ENCODE measurements around the gene C5orf22. TPM values are rescaled to one million over a fixed set of nuclear protein-coding genes. Genes with fewer than 3 reads are reported as not detected.

The C5orf22 gene
- total RNA-seq, 2 experiments from 2014 or later: 9.8 to 12.3 TPM

- TF ChIP-seq CTCF (IDR thresholded peaks at IDR 0.05): no peak
- no peak overlapping the region for H3K27ac Mint-ChIP-seq
- H3K9me3 Mint-ChIP-seq: no peaks in the 10 kb centered on the region
- H3K27me3 Mint-ChIP-seq: peaks cover 22% of the 10 kb centered on the region
- Histone ChIP-seq H3K27ac (ENCODE audit: low read depth in 1 of 2, low read length in 2 of 2) (no peak overlapping the region), H3K4me1 (ENCODE audit: insufficient read depth, low read length) (no peaks in the 10 kb centered on the region), H3K9me3 (ENCODE audit: control insufficient read depth in 1 of 2, insufficient read depth in 1 of 2, low read length in 2 of 2) (no peaks in the 10 kb centered on the region), H3K4me3 (ENCODE audit: low read length) (no peak overlapping the region), H3K36me3 (ENCODE audit: insufficient read depth, low read length) (no peaks in the 10 kb centered on the region), H3K27me3 (ENCODE audit: control insufficient read depth in 1 of 2, insufficient read depth in 2 of 2, low read length in 2 of 2) (peaks cover 3 to 5% of the 10 kb centered on the region in 2 experiments)
- ATAC-seq (ENCODE audit: poor library complexity) (no peak), DNase-seq (no peak)
- CTCF ChIA-PET: no interaction called here
- H3K36me3 Mint-ChIP-seq (ENCODE audit: low read depth): no peaks in the 10 kb centered on the region
- POLR2A ChIA-PET: no interaction called here
- intact Hi-C loops (cut with DNase I, micrococcal nuclease): no loop called here
- H3K4me3 Mint-ChIP-seq: no peak overlapping the region
- H3K4me1 Mint-ChIP-seq (ENCODE audit: low read depth): no peaks in the 10 kb centered on the region
Measured at GRCh38 chr5:31585895-31586270, 53.8 kb downstream of the C5orf22 start.

- POLR2A ChIA-PET: no interaction called here
- ATAC-seq (ENCODE audit: poor library complexity) (no peak), DNase-seq (no peak)
- TF ChIP-seq CTCF (IDR thresholded peaks at IDR 0.05): no peak
- Mint-ChIP-seq H3K4me1 (ENCODE audit: low read depth) (no peaks in the 10 kb centered on the region), H3K36me3 (ENCODE audit: low read depth) (no peaks in the 10 kb centered on the region), H3K9me3 (no peaks in the 10 kb centered on the region), H3K27ac (no peak overlapping the region), H3K4me3 (no peak overlapping the region), H3K27me3 (peaks cover 17% of the 10 kb centered on the region)
- no peaks in the 10 kb centered on the region for H3K4me1 ChIP-seq (ENCODE audit: insufficient read depth, low read length)
- intact Hi-C loops (cut with DNase I, micrococcal nuclease): no loop called here
- no peak overlapping the region for H3K27ac ChIP-seq (ENCODE audit: low read depth in 1 of 2, low read length in 2 of 2)
- H3K4me3 ChIP-seq (ENCODE audit: low read length): no peak overlapping the region
- H3K27me3 ChIP-seq (ENCODE audit: control insufficient read depth in 1 of 2, insufficient read depth in 2 of 2, low read length in 2 of 2): peaks cover 3 to 5% of the 10 kb centered on the region in 2 experiments
- CTCF ChIA-PET: no interaction called here
- no peaks in the 10 kb centered on the region for H3K36me3 ChIP-seq (ENCODE audit: insufficient read depth, low read length)
- no peaks in the 10 kb centered on the region for H3K9me3 ChIP-seq (ENCODE audit: control insufficient read depth in 1 of 2, insufficient read depth in 1 of 2, low read length in 2 of 2)
Measured at GRCh38 chr5:31587546-31587945, 55.4 kb downstream of the C5orf22 start.

- DNase-seq (no peak), ATAC-seq (ENCODE audit: poor library complexity) (no peak)
- Histone ChIP-seq H3K9me3 (ENCODE audit: control insufficient read depth in 1 of 2, insufficient read depth in 1 of 2, low read length in 2 of 2) (no peaks in the 10 kb centered on the region), H3K27ac (ENCODE audit: low read depth in 1 of 2, low read length in 2 of 2) (no peak overlapping the region), H3K27me3 (ENCODE audit: control insufficient read depth in 1 of 2, insufficient read depth in 2 of 2, low read length in 2 of 2) (peaks cover 3 to 5% of the 10 kb centered on the region in 2 experiments), H3K4me1 (ENCODE audit: insufficient read depth, low read length) (no peaks in the 10 kb centered on the region), H3K4me3 (ENCODE audit: low read length) (no peak overlapping the region), H3K36me3 (ENCODE audit: insufficient read depth, low read length) (no peaks in the 10 kb centered on the region)
- intact Hi-C loops (cut with DNase I, micrococcal nuclease): no loop called here
- H3K9me3 Mint-ChIP-seq: no peaks in the 10 kb centered on the region
- no peaks in the 10 kb centered on the region for H3K36me3 Mint-ChIP-seq (ENCODE audit: low read depth)
- no peak overlapping the region for H3K4me3 Mint-ChIP-seq
- no peak overlapping the region for H3K27ac Mint-ChIP-seq
- ChIA-PET CTCF (no interaction called here), POLR2A (no interaction called here)
- no peak for TF ChIP-seq CTCF (IDR thresholded peaks at IDR 0.05)
- peaks cover 20% of the 10 kb centered on the region for H3K27me3 Mint-ChIP-seq
- no peaks in the 10 kb centered on the region for H3K4me1 Mint-ChIP-seq (ENCODE audit: low read depth)
Measured at GRCh38 chr5:31593665-31594064, 61.6 kb downstream of the C5orf22 start.

Measured in CD4-positive, alpha-beta T cell (primary cell).